ENCODE data around the gene DYTN.

DYTN gene, protein sequence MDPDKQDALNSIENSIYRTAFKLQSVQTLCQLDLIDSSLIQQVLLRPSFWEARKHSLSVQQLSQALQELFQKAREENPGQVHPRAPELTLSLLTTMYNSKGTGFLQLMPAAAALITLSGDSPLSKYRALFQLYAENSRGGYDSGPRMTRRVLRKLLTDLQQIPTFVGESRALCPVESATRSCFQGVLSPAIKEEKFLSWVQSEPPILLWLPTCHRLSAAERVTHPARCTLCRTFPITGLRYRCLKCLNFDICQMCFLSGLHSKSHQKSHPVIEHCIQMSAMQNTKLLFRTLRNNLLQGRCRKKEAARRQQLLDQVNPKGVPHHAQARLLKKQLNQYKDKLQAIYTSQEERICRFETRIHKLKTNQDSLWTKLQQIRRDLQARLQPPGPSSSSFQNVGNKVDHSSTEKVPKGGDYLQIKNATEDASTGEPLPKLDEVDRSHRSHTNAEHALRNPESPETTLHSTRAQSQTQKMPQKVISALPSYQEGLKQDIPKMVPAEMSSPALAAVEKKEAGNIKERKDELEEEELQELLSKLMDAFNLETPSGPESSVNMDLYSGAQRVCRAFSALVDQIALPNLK

GRCh38 chr2:206718296-206718695 lies at the start of gene DYTN:
Gene DYTN (minus strand): TSS chr2:206718396. CDS start chr2:206718279, 117 bp downstream.
- Histone ChIP-seq H3K9me3 (ENCODE audit: control insufficient read depth in 2 of 2, low read length in 2 of 2) (no peaks in the 10 kb centered on the region), H3K9ac (ENCODE audit: low read depth in 1 of 2, low read length in 2 of 2) (no peak within 1 kb of the TSS), H3K27ac (ENCODE audit: low read depth in 2 of 2, low read length in 2 of 2) (no peak within 1 kb of the TSS), H3K36me3 (ENCODE audit: control insufficient read depth in 2 of 2, insufficient read depth in 2 of 2, low read length in 2 of 2) (no peaks in the 10 kb centered on the region), H3K4me1 (ENCODE audit: control insufficient read depth in 2 of 2, insufficient read depth in 2 of 2, low read length in 2 of 2) (no peaks in the 10 kb centered on the region), H3K27me3 (ENCODE audit: control insufficient read depth in 2 of 2, insufficient read depth in 2 of 2, low read length in 2 of 2) (no peaks in the 10 kb centered on the region), H3K4me3 (ENCODE audit: low read length in 2 of 2) (no peak within 1 kb of the TSS)

- H3K4me1 ChIP-seq (ENCODE audit: control insufficient read depth in 2 of 2, insufficient read depth in 2 of 2, low read length in 2 of 2) = peaks cover 0 to 4% of the 10 kb centered on the region in 2 donors
- no peaks in the 10 kb centered on the region for H3K27me3 ChIP-seq (ENCODE audit: control insufficient read depth in 2 of 2, insufficient read depth in 2 of 2, low read length in 2 of 2)
- H3K9me3 ChIP-seq (ENCODE audit: control insufficient read depth in 2 of 2, low read length in 2 of 2) = no peaks in the 10 kb centered on the region
- H3K36me3 ChIP-seq (ENCODE audit: control insufficient read depth in 2 of 2, insufficient read depth in 2 of 2, low read length in 2 of 2) = peaks cover 9 to 17% of the 10 kb centered on the region in 2 donors
- H3K27ac ChIP-seq (ENCODE audit: low read depth in 2 of 2, low read length in 2 of 2) = peak overlapping the region in 1 of 2 donors; percentile 84
- peak overlapping the region; percentile 93 to 98 for H3K4me3 ChIP-seq (ENCODE audit: low read length in 2 of 2)
- H3K9ac ChIP-seq (ENCODE audit: low read depth in 1 of 2, low read length in 2 of 2) = peak overlapping the region; percentile 73 to 87
Measured at GRCh38 chr2:206766057-206766930, 48.1 kb upstream of the DYTN start.

- Histone ChIP-seq H3K4me3 (ENCODE audit: low read length in 2 of 2) (peak within 1 kb of the TSS; percentile 93 to 98), H3K27me3 (ENCODE audit: control insufficient read depth in 2 of 2, insufficient read depth in 2 of 2, low read length in 2 of 2) (no peaks in the 10 kb centered on the region), H3K27ac (ENCODE audit: low read depth in 2 of 2, low read length in 2 of 2) (peak within 1 kb of the TSS; percentile 76 to 84), H3K9me3 (ENCODE audit: control insufficient read depth in 2 of 2, low read length in 2 of 2) (no peaks in the 10 kb centered on the region), H3K9ac (ENCODE audit: low read depth in 1 of 2, low read length in 2 of 2) (peak within 1 kb of the TSS; percentile 73 to 87), H3K36me3 (ENCODE audit: control insufficient read depth in 2 of 2, insufficient read depth in 2 of 2, low read length in 2 of 2) (peaks cover 5 to 11% of the 10 kb centered on the region in 2 donors), H3K4me1 (ENCODE audit: control insufficient read depth in 2 of 2, insufficient read depth in 2 of 2, low read length in 2 of 2) (peaks cover 0 to 4% of the 10 kb centered on the region in 2 donors)
Measured at GRCh38 chr2:206765242-206766056, 47.3 kb upstream of the DYTN start, which contains the start of the genes FASTKD2 and MDH1B. Gene FASTKD2 (plus strand): TSS chr2:206765606. CDS start chr2:206766694, 1,088 bp downstream. Gene MDH1B (minus strand): TSS chr2:206765328. CDS start chr2:206765271, 57 bp downstream.

GRCh38 chr2:206764673-206765241 lies 46.6 kb upstream of the DYTN start:
- Histone ChIP-seq H3K9ac (ENCODE audit: low read depth in 1 of 2, low read length in 2 of 2) (peak overlapping the region; percentile 73 to 87), H3K36me3 (ENCODE audit: control insufficient read depth in 2 of 2, insufficient read depth in 2 of 2, low read length in 2 of 2) (peaks cover 5 to 7% of the 10 kb centered on the region in 2 donors), H3K27ac (ENCODE audit: low read depth in 2 of 2, low read length in 2 of 2) (peak overlapping the region; percentile 76 to 84), H3K4me3 (ENCODE audit: low read length in 2 of 2) (peak overlapping the region; percentile 93 to 98), H3K9me3 (ENCODE audit: control insufficient read depth in 2 of 2, low read length in 2 of 2) (no peaks in the 10 kb centered on the region), H3K4me1 (ENCODE audit: control insufficient read depth in 2 of 2, insufficient read depth in 2 of 2, low read length in 2 of 2) (peaks cover 0 to 4% of the 10 kb centered on the region in 2 donors), H3K27me3 (ENCODE audit: control insufficient read depth in 2 of 2, insufficient read depth in 2 of 2, low read length in 2 of 2) (no peaks in the 10 kb centered on the region)

DNA sequence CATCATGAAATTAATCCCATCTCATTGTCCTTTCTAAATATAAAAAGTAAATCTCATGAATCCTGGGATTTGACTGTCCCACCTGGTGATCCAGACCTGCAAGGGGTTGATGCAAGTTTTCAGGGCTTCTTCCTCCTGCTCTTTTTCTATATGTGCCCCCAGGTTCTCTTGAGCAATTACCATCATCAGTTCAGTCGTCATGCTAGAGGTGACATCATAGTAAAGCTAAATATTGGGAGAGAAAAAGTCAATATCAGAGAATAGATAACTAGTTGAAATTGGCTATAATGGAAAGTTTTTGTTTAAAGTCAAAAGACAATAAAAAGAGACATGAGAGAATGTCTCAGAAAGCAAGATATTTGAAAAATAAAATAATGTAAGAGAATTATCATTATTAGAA lies 38.6 kb upstream of the DYTN start:
- Histone ChIP-seq H3K4me1 (ENCODE audit: control insufficient read depth in 2 of 2, insufficient read depth in 2 of 2, low read length in 2 of 2) (no peaks in the 10 kb centered on the region), H3K36me3 (ENCODE audit: control insufficient read depth in 2 of 2, insufficient read depth in 2 of 2, low read length in 2 of 2) (no peaks in the 10 kb centered on the region), H3K27ac (ENCODE audit: low read depth in 2 of 2, low read length in 2 of 2) (no peak overlapping the region), H3K9ac (ENCODE audit: low read depth in 1 of 2, low read length in 2 of 2) (no peak overlapping the region), H3K9me3 (ENCODE audit: control insufficient read depth in 2 of 2, low read length in 2 of 2) (no peaks in the 10 kb centered on the region), H3K27me3 (ENCODE audit: control insufficient read depth in 2 of 2, insufficient read depth in 2 of 2, low read length in 2 of 2) (no peaks in the 10 kb centered on the region), H3K4me3 (ENCODE audit: low read length in 2 of 2) (no peak overlapping the region)

DNA sequence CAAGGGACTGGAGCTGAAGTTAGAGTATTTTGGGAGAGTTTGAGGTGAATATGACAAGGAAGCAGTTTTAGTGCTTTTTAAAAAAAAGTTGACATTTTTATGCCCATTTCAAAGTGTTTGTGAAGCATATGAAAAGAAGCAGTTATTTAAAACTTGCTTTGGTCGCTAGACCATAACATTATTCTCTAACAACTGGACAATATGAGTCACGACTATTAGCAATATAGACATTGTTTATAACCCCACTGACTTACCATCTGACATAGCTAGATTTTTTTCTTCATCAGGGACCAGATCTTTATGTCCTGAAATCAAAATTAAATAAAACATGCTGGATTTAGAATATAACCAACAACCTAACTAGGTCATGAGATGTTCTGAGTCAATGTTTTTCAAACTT lies 22.6 kb upstream of the DYTN start:
- H3K36me3 ChIP-seq (ENCODE audit: control insufficient read depth in 2 of 2, insufficient read depth in 2 of 2, low read length in 2 of 2) = no peaks in the 10 kb centered on the region
- no peaks in the 10 kb centered on the region for H3K27me3 ChIP-seq (ENCODE audit: control insufficient read depth in 2 of 2, insufficient read depth in 2 of 2, low read length in 2 of 2)
- H3K27ac ChIP-seq (ENCODE audit: low read depth in 2 of 2, low read length in 2 of 2) = no peak overlapping the region
- H3K4me3 ChIP-seq (ENCODE audit: low read length in 2 of 2) = no peak overlapping the region
- H3K4me1 ChIP-seq (ENCODE audit: control insufficient read depth in 2 of 2, insufficient read depth in 2 of 2, low read length in 2 of 2) = no peaks in the 10 kb centered on the region
- H3K9me3 ChIP-seq (ENCODE audit: control insufficient read depth in 2 of 2, low read length in 2 of 2) = no peaks in the 10 kb centered on the region
- H3K9ac ChIP-seq (ENCODE audit: low read depth in 1 of 2, low read length in 2 of 2) = no peak overlapping the region

- H3K9me3 ChIP-seq (ENCODE audit: control insufficient read depth in 2 of 2, low read length in 2 of 2) = no peaks in the 10 kb centered on the region
- no peak overlapping the region for H3K9ac ChIP-seq (ENCODE audit: low read depth in 1 of 2, low read length in 2 of 2)
- H3K36me3 ChIP-seq (ENCODE audit: control insufficient read depth in 2 of 2, insufficient read depth in 2 of 2, low read length in 2 of 2) = no peaks in the 10 kb centered on the region
- no peaks in the 10 kb centered on the region for H3K27me3 ChIP-seq (ENCODE audit: control insufficient read depth in 2 of 2, insufficient read depth in 2 of 2, low read length in 2 of 2)
- no peak overlapping the region for H3K4me3 ChIP-seq (ENCODE audit: low read length in 2 of 2)
- H3K4me1 ChIP-seq (ENCODE audit: control insufficient read depth in 2 of 2, insufficient read depth in 2 of 2, low read length in 2 of 2) = no peaks in the 10 kb centered on the region
- no peak overlapping the region for H3K27ac ChIP-seq (ENCODE audit: low read depth in 2 of 2, low read length in 2 of 2)
Measured at GRCh38 chr2:206739271-206739670, 21.1 kb upstream of the DYTN start.

DNA sequence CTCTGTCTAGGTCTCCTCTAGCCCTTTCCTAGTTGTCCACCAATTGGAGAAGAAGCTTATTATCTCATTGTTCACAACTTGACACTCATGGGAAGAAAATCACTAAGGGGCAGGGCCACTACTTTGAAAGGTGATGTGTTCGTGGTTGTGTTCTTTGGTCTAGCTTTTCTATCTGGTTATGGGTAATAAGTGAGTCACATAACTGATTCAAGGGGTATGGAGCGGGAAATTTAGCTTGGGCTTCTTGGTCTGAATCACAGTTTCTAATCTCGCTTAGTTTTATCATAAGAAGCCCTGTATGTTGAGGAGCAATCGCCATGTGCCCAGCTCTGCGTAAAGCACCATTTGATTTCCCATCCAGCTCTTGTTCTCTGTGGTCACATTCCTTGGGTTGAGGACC lies 18.7 kb upstream of the DYTN start:
- Histone ChIP-seq H3K4me1 (ENCODE audit: control insufficient read depth in 2 of 2, insufficient read depth in 2 of 2, low read length in 2 of 2) (no peaks in the 10 kb centered on the region), H3K27ac (ENCODE audit: low read depth in 2 of 2, low read length in 2 of 2) (no peak overlapping the region), H3K27me3 (ENCODE audit: control insufficient read depth in 2 of 2, insufficient read depth in 2 of 2, low read length in 2 of 2) (no peaks in the 10 kb centered on the region), H3K9me3 (ENCODE audit: control insufficient read depth in 2 of 2, low read length in 2 of 2) (no peaks in the 10 kb centered on the region), H3K4me3 (ENCODE audit: low read length in 2 of 2) (no peak overlapping the region), H3K9ac (ENCODE audit: low read depth in 1 of 2, low read length in 2 of 2) (no peak overlapping the region), H3K36me3 (ENCODE audit: control insufficient read depth in 2 of 2, insufficient read depth in 2 of 2, low read length in 2 of 2) (no peaks in the 10 kb centered on the region)

- H3K4me1 ChIP-seq (ENCODE audit: control insufficient read depth in 2 of 2, insufficient read depth in 2 of 2, low read length in 2 of 2) = no peaks in the 10 kb centered on the region
- H3K27me3 ChIP-seq (ENCODE audit: control insufficient read depth in 2 of 2, insufficient read depth in 2 of 2, low read length in 2 of 2) = peaks cover 0 to 4% of the 10 kb centered on the region in 2 donors
- H3K9ac ChIP-seq (ENCODE audit: low read depth in 1 of 2, low read length in 2 of 2) = no peak overlapping the region
- no peaks in the 10 kb centered on the region for H3K9me3 ChIP-seq (ENCODE audit: control insufficient read depth in 2 of 2, low read length in 2 of 2)
- H3K4me3 ChIP-seq (ENCODE audit: low read length in 2 of 2) = no peak overlapping the region
- H3K27ac ChIP-seq (ENCODE audit: low read depth in 2 of 2, low read length in 2 of 2) = no peak overlapping the region
- H3K36me3 ChIP-seq (ENCODE audit: control insufficient read depth in 2 of 2, insufficient read depth in 2 of 2, low read length in 2 of 2) = no peaks in the 10 kb centered on the region
Measured at GRCh38 chr2:206733341-206733740, 15.1 kb upstream of the DYTN start.
